Mucosa of rectum (tissue), 2 donors: ENCODE measurements around the gene GALC.

Experiments used
- H3K27ac ChIP-seq, 2 donors: one replicate each; pipeline ENCODE4 v1.7.0; 2013; ENCODE audit warnings: inconsistent platforms in 2 of 2, low read depth in 2 of 2, low read length in 2 of 2
- H3K27me3 ChIP-seq, 2 donors: one replicate each; pipeline ENCODE4 v1.7.0; 2013; ENCODE audit warnings: low read length in 2 of 2; ENCODE audit not compliant: control insufficient read depth in 2 of 2, insufficient read depth in 2 of 2
- H3K36me3 ChIP-seq, 2 donors: one replicate each; pipeline ENCODE4 v1.7.0; 2013; ENCODE audit warnings: low read length in 2 of 2; ENCODE audit not compliant: control insufficient read depth in 2 of 2, insufficient read depth in 2 of 2
- H3K4me1 ChIP-seq, 2 donors: one replicate each; pipeline ENCODE4 v1.7.0; 2013; ENCODE audit warnings: low read length in 2 of 2, mild to moderate bottlenecking in 1 of 2; ENCODE audit not compliant: control insufficient read depth in 2 of 2, insufficient read depth in 2 of 2
- H3K4me3 ChIP-seq, 2 donors: one replicate each; pipeline ENCODE4 v1.7.0; 2013; ENCODE audit warnings: low read length in 2 of 2
- H3K9ac ChIP-seq, 2 donors: one replicate each; pipeline ENCODE4 v1.7.0; 2013; ENCODE audit warnings: low read length in 2 of 2, low read depth in 1 of 2, mild to moderate bottlenecking in 1 of 2
- H3K9me3 ChIP-seq, 2 donors: one replicate each; pipeline ENCODE4 v1.7.0; 2013; ENCODE audit warnings: low read length in 2 of 2; ENCODE audit not compliant: control insufficient read depth in 2 of 2
- donor health status: healthy.
- donor health status: Normal muscosa, but diverticular disease.

The GALC gene

DNA sequence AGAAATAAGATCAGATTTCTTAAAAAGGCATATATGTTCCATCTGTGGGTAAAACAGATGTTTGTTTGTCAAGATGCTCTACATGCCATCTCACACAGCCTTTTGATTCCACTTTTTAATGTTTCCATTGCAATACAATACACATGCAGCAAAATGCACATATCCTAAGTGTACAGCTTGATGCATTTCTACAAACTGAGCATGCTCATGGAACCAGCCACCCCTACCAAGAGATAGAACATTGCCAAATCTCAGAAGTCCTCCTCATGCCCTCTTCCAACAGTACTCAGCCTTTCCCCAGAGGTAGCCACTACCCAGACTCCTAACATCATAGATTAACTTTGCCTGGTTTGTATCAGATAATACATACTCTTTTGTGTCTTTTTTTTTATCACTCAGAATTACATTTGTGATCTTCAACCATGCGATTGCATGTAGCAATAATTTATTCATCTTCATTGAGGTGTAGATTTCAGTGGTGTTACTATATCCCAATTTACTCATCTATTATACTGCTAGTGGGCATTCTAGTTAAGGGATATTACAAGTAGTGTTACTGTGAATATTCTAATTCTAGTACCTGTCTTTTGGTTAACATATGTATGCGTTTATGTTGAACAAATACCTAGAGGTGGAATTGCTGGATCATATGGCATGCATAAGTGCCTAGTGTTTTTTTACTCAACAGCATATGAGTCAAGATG, 15.2 kb upstream of the GALC start:
- Histone ChIP-seq H3K4me1 (peaks cover 0 to 2% of the 10 kb centered on the region in 2 donors), H3K9ac (no peak overlapping the region), H3K27ac (no peak overlapping the region), H3K36me3 (no peaks in the 10 kb centered on the region), H3K9me3 (no peaks in the 10 kb centered on the region), H3K4me3 (no peak overlapping the region), H3K27me3 (no peaks in the 10 kb centered on the region)

GRCh38 chr14:88007608-88008007, 14.6 kb upstream of the GALC start:
- no peaks in the 10 kb centered on the region for H3K27me3 ChIP-seq
- peaks cover 0 to 2% of the 10 kb centered on the region in 2 donors for H3K4me1 ChIP-seq
- H3K9me3 ChIP-seq = no peaks in the 10 kb centered on the region
- H3K9ac ChIP-seq = no peak overlapping the region
- H3K4me3 ChIP-seq = no peak overlapping the region
- no peak overlapping the region for H3K27ac ChIP-seq
- no peaks in the 10 kb centered on the region for H3K36me3 ChIP-seq

DNA sequence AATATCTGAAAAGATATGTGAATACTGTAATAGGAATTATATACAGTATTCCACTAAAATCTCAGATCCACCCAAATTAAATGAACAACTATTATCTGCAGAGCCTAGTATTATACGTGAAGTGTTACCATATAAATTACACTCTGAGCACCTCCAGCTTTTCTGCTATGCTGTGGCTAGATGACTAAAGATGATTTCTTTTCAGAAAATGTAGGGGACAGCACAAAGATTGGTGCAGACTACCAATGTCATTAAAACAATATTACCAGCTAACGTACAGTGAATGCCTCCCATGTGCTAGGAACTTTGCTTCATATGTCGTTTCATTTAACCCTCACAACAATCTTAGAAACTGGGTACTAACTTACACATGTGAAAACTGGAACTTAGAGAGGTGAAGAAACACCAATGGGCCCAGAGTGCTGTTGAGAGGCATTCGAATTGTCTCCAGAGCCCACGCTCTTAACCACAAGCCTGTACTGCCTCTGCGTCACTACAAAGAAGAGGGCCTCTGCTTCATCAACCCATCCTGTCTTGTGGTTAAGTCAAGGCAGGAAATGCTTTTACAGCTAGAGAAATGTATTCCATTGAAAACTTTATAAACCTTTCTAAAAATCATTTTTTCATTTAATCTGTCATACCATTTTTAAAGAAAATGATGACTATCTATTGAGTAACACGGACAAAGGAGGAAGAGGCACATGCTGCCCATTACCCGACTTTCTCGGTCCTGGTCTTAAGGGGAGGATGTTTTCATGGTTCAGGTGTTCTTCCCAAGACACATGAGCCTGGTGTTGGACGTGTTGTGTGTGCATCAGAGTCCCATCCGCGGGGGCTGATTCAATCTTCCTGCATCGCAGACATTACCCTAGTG, 13.2 kb upstream of the GALC start:
- no peaks in the 10 kb centered on the region for H3K27me3 ChIP-seq
- H3K36me3 ChIP-seq = no peaks in the 10 kb centered on the region
- H3K9me3 ChIP-seq = no peaks in the 10 kb centered on the region
- H3K4me3 ChIP-seq = peak overlapping the region; percentile 14 to 69
- peak overlapping the region; percentile 67 to 72 for H3K27ac ChIP-seq
- H3K4me1 ChIP-seq = peaks cover 0 to 2% of the 10 kb centered on the region in 2 donors
- peak overlapping the region in 1 of 2 donors; percentile 65 for H3K9ac ChIP-seq

GRCh38 chr14:88005050-88005481, 12.1 kb upstream of the GALC start, which contains the start of gene GPR65:
Gene GPR65, plus strand, starts transcription at chr14:88005135. Its CDS starts 5,713 bp downstream, at chr14:88010848.
- no peaks in the 10 kb centered on the region for H3K9me3 ChIP-seq
- H3K9ac ChIP-seq = peak within 1 kb of the TSS in 1 of 2 donors; percentile 60
- peak within 1 kb of the TSS; percentile 67 to 72 for H3K27ac ChIP-seq
- peaks cover 0 to 2% of the 10 kb centered on the region in 2 donors for H3K4me1 ChIP-seq
- no peaks in the 10 kb centered on the region for H3K27me3 ChIP-seq
- peak within 1 kb of the TSS in 1 of 2 donors; percentile 69 for H3K4me3 ChIP-seq
- H3K36me3 ChIP-seq = no peaks in the 10 kb centered on the region

GRCh38 chr14:88004506-88005036, 11.6 kb upstream of the GALC start:
- H3K36me3 ChIP-seq = no peaks in the 10 kb centered on the region
- H3K9ac ChIP-seq = no peak overlapping the region
- no peaks in the 10 kb centered on the region for H3K9me3 ChIP-seq
- peak overlapping the region in 1 of 2 donors; percentile 32 for H3K27ac ChIP-seq
- peaks cover 0 to 2% of the 10 kb centered on the region in 2 donors for H3K4me1 ChIP-seq
- H3K27me3 ChIP-seq = no peaks in the 10 kb centered on the region
- no peak overlapping the region for H3K4me3 ChIP-seq

DNA sequence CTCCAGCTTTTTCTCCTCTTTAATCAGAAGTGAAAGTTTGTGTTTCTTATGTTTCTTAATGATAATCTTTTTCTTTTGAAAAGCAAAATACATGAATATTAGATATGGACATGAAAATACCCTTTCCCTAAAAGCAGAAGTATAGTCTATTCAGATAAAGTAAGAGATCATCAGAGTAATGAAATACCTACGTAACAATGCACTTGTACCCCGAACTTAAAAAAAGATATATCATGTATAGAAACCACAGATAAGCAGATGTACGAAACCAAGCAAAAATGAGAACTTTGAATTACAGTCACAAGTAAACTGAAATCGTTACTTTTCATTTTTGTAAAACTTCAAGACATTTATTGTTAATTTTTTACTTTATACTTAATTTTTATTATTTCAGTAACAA, 10.4 kb upstream of the GALC start:
- Histone ChIP-seq H3K9ac (no peak overlapping the region), H3K27ac (no peak overlapping the region), H3K4me1 (no peaks in the 10 kb centered on the region)

GRCh38 chr14:88002421-88003075, 9.6 kb upstream of the GALC start:
- Histone ChIP-seq H3K27ac (peak overlapping the region; percentile 13 to 53), H3K36me3 (no peaks in the 10 kb centered on the region), H3K9me3 (no peaks in the 10 kb centered on the region), H3K4me3 (no peak overlapping the region), H3K4me1 (no peaks in the 10 kb centered on the region), H3K9ac (no peak overlapping the region), H3K27me3 (no peaks in the 10 kb centered on the region)

More for the DNA sequence above, 10.4 kb upstream of the GALC start:
- Histone ChIP-seq H3K4me3 (no peak overlapping the region), H3K27me3 (no peaks in the 10 kb centered on the region), H3K36me3 (no peaks in the 10 kb centered on the region), H3K9me3 (no peaks in the 10 kb centered on the region)

GRCh38 chr14:87999277-87999676, 6.3 kb upstream of the GALC start:
- Histone ChIP-seq H3K27me3 (no peaks in the 10 kb centered on the region), H3K27ac (no peak overlapping the region), H3K36me3 (no peaks in the 10 kb centered on the region), H3K9ac (no peak overlapping the region), H3K9me3 (no peaks in the 10 kb centered on the region), H3K4me3 (no peak overlapping the region), H3K4me1 (no peaks in the 10 kb centered on the region)

- no peak overlapping the region for H3K9ac ChIP-seq
- peaks cover 0 to 2% of the 10 kb centered on the region in 2 donors for H3K4me1 ChIP-seq
- H3K27me3 ChIP-seq = no peaks in the 10 kb centered on the region
- no peak overlapping the region for H3K27ac ChIP-seq
- no peak overlapping the region for H3K4me3 ChIP-seq
- no peaks in the 10 kb centered on the region for H3K9me3 ChIP-seq
- no peaks in the 10 kb centered on the region for H3K36me3 ChIP-seq
Measured at GRCh38 chr14:87998482-87998881, 5.5 kb upstream of the GALC start.
